Tibial nerve (tissue), 4 donors: ENCODE measurements around the gene THEMIS. TPM values are rescaled to one million over a fixed set of nuclear protein-coding genes. Genes with fewer than 3 reads are reported as not detected.

Source experiments
- DNase-seq, 2 donors: peaks; one replicate each; pipeline ENCODE4 v3.0.0-alpha.2; 2019; ENCODE audit warnings: low spot score in 2 of 2
- H3K27ac ChIP-seq, 4 donors: fragments of 200-600 bp; sonication (generic) in 3 of 4; one replicate each; pipeline ENCODE4 v1.5.1; 2017 to 2019; ENCODE audit warnings: mild to moderate bottlenecking in 1 of 4
- H3K27me3 ChIP-seq, 2 donors: fragments of 200-600 bp; sonication (generic) in 1 of 2; one replicate each; pipeline versions ENCODE4 v1.5.1 to v1.6.0; 2017 to 2019
- H3K36me3 ChIP-seq, 3 donors: fragments of 200-600 bp; sonication (generic); one replicate each; pipeline ENCODE4 v1.5.1; 2018 to 2019
- H3K4me1 ChIP-seq, 4 donors: fragments of 200-600 bp; sonication (generic) in 3 of 4; one replicate each; pipeline ENCODE4 v1.5.1; 2017 to 2019
- H3K4me3 ChIP-seq, 4 donors: fragments of 200-600 bp; sonication (generic) in 3 of 4; one replicate each; pipeline ENCODE4 v1.5.1; 2017 to 2019; ENCODE audit warnings: mild to moderate bottlenecking in 1 of 4, moderate library complexity in 1 of 4
- H3K9me3 ChIP-seq, 4 donors: fragments of 200-600 bp; sonication (generic) in 3 of 4; one replicate each; pipeline ENCODE4 v1.5.1; 2017 to 2019
- EP300 ChIP-seq, 2 donors: sonication (generic); formaldehyde crosslinking; IDR thresholded peaks; one replicate each; pipeline ENCODE4 v1.6.1; 2017; ENCODE audit warnings: antibody characterized with exemption in 2 of 2, mild to moderate bottlenecking in 1 of 2
- POLR2A ChIP-seq, 2 donors: fragments of 450-650 bp; IDR thresholded peaks; one replicate each; pipeline ENCODE4 v1.6.1; 2017; ENCODE audit warnings: antibody characterized with exemption in 2 of 2, mild to moderate bottlenecking in 2 of 2, moderate library complexity in 2 of 2
- WGBS, 2 donors: methylation state at CpG; one replicate each; pipeline ENCODE4 v1.1.5; 2018; 5-methylcytosine and 5-hydroxymethylcytosine counted together
- small RNA-seq: library from RNA; depleted of rRNA; stranded (forward); fragments of <200 nt; gene quantifications from one replicate; pipeline ENCODE3, GENCODE V24; 2016
- total RNA-seq, 4 donors: library from RNA; depleted of rRNA; stranded (reverse); fragments of >200 nt; gene quantifications; one replicate each; pipeline ENCODE4 v1.1.0, GENCODE V29; 2016
- TF ChIP-seq, protein P1 (sequence below), 5 experiments: fragments of 200-600 bp in 3 of 5; fragments of 450-650 bp in 2 of 5; sonication (generic) in 3 of 5; IDR thresholded peaks; one replicate each; pipeline ENCODE4 v1.5.1; 2016 to 2019; ENCODE audit warnings: antibody characterized with exemption in 5 of 5, mild to moderate bottlenecking in 3 of 5, moderate library complexity in 2 of 5

THEMIS gene
- total RNA-seq, 4 donors from 2014 or later: 0.22 to 0.98 (median 0.57) TPM

DNA sequence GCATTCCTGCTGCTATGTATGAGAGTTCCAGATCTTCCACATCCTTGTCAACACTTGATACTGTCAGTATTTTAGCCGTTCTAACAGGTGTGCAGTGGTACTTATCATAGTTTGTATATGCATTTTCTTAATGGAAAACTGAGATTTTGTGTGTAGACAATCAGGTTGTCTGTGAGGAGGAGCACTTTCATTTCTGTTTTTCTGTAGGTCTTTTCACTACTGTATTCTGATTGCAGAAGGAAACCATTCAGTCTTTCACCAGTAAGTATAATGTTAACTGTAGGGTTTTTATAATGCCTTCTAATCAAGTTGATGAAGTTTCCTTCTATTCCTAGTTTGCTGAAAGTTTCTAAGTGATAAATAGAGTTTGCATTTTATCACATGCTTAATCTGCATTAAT lies 216.4 kb downstream of the THEMIS start:
- no peak overlapping the region for H3K27ac ChIP-seq
- DNase-seq: no peak
- H3K36me3 ChIP-seq: no peaks in the 10 kb centered on the region
- TF ChIP-seq, protein P1, sequence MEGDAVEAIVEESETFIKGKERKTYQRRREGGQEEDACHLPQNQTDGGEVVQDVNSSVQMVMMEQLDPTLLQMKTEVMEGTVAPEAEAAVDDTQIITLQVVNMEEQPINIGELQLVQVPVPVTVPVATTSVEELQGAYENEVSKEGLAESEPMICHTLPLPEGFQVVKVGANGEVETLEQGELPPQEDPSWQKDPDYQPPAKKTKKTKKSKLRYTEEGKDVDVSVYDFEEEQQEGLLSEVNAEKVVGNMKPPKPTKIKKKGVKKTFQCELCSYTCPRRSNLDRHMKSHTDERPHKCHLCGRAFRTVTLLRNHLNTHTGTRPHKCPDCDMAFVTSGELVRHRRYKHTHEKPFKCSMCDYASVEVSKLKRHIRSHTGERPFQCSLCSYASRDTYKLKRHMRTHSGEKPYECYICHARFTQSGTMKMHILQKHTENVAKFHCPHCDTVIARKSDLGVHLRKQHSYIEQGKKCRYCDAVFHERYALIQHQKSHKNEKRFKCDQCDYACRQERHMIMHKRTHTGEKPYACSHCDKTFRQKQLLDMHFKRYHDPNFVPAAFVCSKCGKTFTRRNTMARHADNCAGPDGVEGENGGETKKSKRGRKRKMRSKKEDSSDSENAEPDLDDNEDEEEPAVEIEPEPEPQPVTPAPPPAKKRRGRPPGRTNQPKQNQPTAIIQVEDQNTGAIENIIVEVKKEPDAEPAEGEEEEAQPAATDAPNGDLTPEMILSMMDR (IDR thresholded peaks at IDR 0.05): no peak
- TF ChIP-seq POLR2A (IDR thresholded peaks at IDR 0.05) (no peak), EP300 (IDR thresholded peaks at IDR 0.05) (no peak)
- H3K4me3 ChIP-seq: no peak overlapping the region
- no peaks in the 10 kb centered on the region for H3K9me3 ChIP-seq
- 88 to 97% methylated on average over 1 of the region's 1 CpG for WGBS, 2 donors
- H3K27me3 ChIP-seq: no peaks in the 10 kb centered on the region
- no peaks in the 10 kb centered on the region for H3K4me1 ChIP-seq

Small RNA genes lying within 50 kb of the gene (small RNA-seq; reads per million reads assigned to genes)
- not detected for gene MRPS17P5
